GM19023 (cell line): Measurements from ENCODE around the gene GNG7.

Experiments
- ATAC-seq: cut with Tn5 transposase; IDR thresholded peaks from one replicate; pipeline ENCODE4 v1.9.1; 2021; ENCODE audit warnings: mild to moderate bottlenecking, moderate library complexity; ENCODE audit not compliant: unreplicated experiment

Gene GNG7

GRCh38 chr19:2492870-2493269 is 209.6 kb downstream of the GNG7 start:
- no peak for ATAC-seq

GRCh38 chr19:2491130-2491801 is 211.2 kb downstream of the GNG7 start:
- no peak for ATAC-seq

- ATAC-seq: no peak
These were observed 211.8 kb downstream of the GNG7 start for GRCh38 chr19:2490659-2491058.

- ATAC-seq: no peak
These were observed 213.4 kb downstream of the GNG7 start for GRCh38 chr19:2488942-2489731.

GRCh38 chr19:2488405-2488941 is 214.0 kb downstream of the GNG7 start:
- no peak for ATAC-seq

- no peak for ATAC-seq
These were observed 214.7 kb downstream of the GNG7 start for GRCh38 chr19:2487842-2488241.

GRCh38 chr19:2487090-2487489 is 215.4 kb downstream of the GNG7 start:
- no peak for ATAC-seq

GRCh38 chr19:2485428-2485827 is 217.1 kb downstream of the GNG7 start:
- ATAC-seq: no peak

- ATAC-seq: no peak
These were observed 218.1 kb downstream of the GNG7 start for GRCh38 chr19:2484178-2484937.

- no peak for ATAC-seq
These were observed 218.9 kb downstream of the GNG7 start for GRCh38 chr19:2483484-2484151.

- ATAC-seq: no peak
These were observed 219.4 kb downstream of the GNG7 start for GRCh38 chr19:2483084-2483483.

GRCh38 chr19:2482354-2483038 is 220.0 kb downstream of the GNG7 start:
- no peak for ATAC-seq

- no peak for ATAC-seq
These were observed 221.0 kb downstream of the GNG7 start for GRCh38 chr19:2481466-2481865.

- ATAC-seq: no peak
These were observed 222.8 kb downstream of the GNG7 start for GRCh38 chr19:2479556-2480194.

- no peak for ATAC-seq
These were observed 223.5 kb downstream of the GNG7 start for GRCh38 chr19:2478756-2479555.

- no peak for ATAC-seq
These were observed 224.2 kb downstream of the GNG7 start for GRCh38 chr19:2478278-2478755.

- no peak for ATAC-seq
These were observed 224.7 kb downstream of the GNG7 start for GRCh38 chr19:2477732-2478191.

GRCh38 chr19:2477141-2477710 is 225.3 kb downstream of the GNG7 start:
- ATAC-seq: no peak
